GM12892 (cell line): ENCODE data around the gene ZNF692.

Source experiments
- POLR2A ChIP-seq: IDR thresholded peaks from 2 replicates; pipeline ENCODE4 v1.6.1; 2011; ENCODE audit warnings: low read depth, low read length, control low read depth
- POLR2AphosphoS5 ChIP-seq: IDR thresholded peaks from 2 replicates; pipeline ENCODE4 v1.6.1; 2011; ENCODE audit warnings: low read depth, low read length, control low read depth

GRCh38 chr1:248837781-248838356, 21.0 kb downstream of the ZNF692 start, which contains the start of gene ZNF672:
- peak; percentile 61 for TF ChIP-seq POLR2AphosphoS5
- TF ChIP-seq POLR2A: peak; percentile 72
